PC-3 (cell line): ENCODE results near the gene KDM4C.

Experiments
- EZH2 ChIP-seq: fragments of 300-600 bp; sonication (generic); IDR thresholded peaks from one replicate; pipeline ENCODE4 v1.6.1; 2017; ENCODE audit warnings: antibody characterized with exemption, mild to moderate bottlenecking, low read length; ENCODE audit not compliant: unreplicated experiment
- EZH2phosphoT487 ChIP-seq: fragments of 300-600 bp; sonication (generic); IDR thresholded peaks from 2 replicates; pipeline ENCODE4 v1.6.1; 2018; ENCODE audit warnings: mild to moderate bottlenecking, antibody characterized with exemption, low read length, borderline replicate concordance
- TF ChIP-seq, protein P1 (sequence below): fragments of 300-600 bp; sonication (generic); conservative IDR thresholded peaks from 2 replicates; pipeline ENCODE4 v1.5.1; 2017; ENCODE audit warnings: antibody characterized with exemption, low read depth, mild to moderate bottlenecking, low read length

- TF ChIP-seq EZH2 (no peak), EZH2phosphoT487 (no peak)
- TF ChIP-seq, protein P1, sequence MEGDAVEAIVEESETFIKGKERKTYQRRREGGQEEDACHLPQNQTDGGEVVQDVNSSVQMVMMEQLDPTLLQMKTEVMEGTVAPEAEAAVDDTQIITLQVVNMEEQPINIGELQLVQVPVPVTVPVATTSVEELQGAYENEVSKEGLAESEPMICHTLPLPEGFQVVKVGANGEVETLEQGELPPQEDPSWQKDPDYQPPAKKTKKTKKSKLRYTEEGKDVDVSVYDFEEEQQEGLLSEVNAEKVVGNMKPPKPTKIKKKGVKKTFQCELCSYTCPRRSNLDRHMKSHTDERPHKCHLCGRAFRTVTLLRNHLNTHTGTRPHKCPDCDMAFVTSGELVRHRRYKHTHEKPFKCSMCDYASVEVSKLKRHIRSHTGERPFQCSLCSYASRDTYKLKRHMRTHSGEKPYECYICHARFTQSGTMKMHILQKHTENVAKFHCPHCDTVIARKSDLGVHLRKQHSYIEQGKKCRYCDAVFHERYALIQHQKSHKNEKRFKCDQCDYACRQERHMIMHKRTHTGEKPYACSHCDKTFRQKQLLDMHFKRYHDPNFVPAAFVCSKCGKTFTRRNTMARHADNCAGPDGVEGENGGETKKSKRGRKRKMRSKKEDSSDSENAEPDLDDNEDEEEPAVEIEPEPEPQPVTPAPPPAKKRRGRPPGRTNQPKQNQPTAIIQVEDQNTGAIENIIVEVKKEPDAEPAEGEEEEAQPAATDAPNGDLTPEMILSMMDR: no peak
Measured at GRCh38 chr9:7165331-7165975, 407.7 kb downstream of the KDM4C start.
